Measurements from ENCODE around the gene SVOPL.

Gene SVOPL

GRCh38 chr7:138657854-138658386 is 43.2 kb downstream of the SVOPL start:
- no peak for DNase-seq

DNA sequence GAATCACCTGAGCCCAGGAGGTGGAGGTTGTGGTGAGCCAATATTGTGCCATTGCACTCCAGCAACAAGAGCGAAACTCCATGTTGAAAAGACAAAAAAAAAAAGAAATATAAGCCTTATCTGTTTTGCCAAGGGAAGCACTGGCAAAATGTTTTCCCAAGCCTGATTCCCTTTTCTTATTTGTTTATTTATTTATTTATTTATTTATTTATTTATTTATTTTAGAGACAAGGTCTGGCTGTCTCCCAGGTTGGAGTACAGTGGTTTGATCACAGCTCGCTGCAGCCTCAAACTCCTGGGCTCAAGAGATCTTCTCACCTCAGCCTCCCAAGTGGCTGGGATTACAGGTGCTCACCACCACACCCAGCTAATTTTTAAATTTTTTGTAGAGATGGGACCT is 44.2 kb downstream of the SVOPL start:
- DNase-seq, result no peak

DNA sequence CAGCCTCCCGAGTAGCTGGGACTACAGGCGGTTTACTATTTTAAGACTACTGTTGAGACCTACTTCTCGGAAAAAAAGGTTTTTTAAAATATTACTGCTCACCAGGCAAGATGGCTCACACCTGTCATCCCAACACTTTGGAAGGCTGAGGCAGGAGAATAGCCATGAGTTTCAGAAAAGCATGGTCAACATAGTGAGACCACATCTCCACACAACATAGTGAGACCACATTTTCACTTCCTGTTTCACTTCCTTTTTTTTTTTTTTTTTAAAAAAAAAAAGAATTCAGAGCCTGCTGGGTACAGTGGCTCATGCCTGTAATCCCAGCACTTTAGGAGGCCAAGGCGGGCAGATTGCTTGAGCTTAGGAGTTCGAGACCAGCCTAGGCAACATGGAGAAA is 46.5 kb downstream of the SVOPL start:
- no peak for DNase-seq

GRCh38 chr7:138649506-138649905 is 51.7 kb downstream of the SVOPL start:
- DNase-seq, result no peak

- DNase-seq, result no peak
Measured at GRCh38 chr7:138645284-138645683, 55.9 kb downstream of the SVOPL start.

- DNase-seq, result no peak
Measured at GRCh38 chr7:138632826-138633602, 68.1 kb downstream of the SVOPL start.

- DNase-seq, result no peak
Measured at GRCh38 chr7:138632384-138632783, 68.8 kb downstream of the SVOPL start.

GRCh38 chr7:138630059-138630610 is 71.0 kb downstream of the SVOPL start:
- no peak for DNase-seq

DNA sequence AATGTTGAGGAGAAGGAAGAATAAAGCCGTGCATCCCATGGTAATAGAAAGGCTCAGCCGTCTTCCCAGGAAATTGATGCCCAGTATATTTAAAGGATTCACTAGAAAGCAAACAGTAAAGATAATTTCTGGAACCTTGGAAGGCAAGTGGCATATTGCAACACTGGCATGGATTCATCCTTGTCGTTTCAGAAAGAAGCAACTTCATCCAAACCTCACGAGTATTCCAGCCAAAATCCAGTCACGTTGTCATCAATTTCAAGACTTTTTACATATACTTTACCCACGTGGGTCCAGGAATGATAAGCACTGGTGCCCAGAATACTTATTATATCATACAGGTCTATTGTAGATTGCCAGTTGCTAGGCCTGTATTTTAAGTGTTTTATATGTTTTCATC is 73.8 kb downstream of the SVOPL start:
- DNase-seq, result no peak

DNA sequence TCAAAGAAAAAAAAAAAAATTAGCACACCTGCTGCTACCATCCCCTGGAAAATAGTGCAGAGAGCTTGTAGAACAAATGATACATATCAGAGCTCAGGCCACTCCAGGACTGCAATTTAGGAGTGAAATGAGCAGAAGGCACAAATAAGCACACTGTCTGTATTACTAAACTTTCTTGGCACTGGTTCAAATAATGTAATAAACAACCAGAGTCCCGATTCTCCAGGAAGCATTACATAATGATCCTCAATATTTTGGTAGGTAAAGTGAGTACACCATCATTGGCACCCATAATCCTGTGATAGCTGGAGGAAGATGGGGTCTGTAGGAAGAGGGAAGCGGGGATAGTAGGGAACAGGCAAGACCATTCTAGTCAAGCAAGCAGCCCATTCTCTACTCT is 74.3 kb downstream of the SVOPL start:
- DNase-seq, result no peak

- DNase-seq, result no peak
Measured at GRCh38 chr7:138625849-138626230, 75.3 kb downstream of the SVOPL start.

GRCh38 chr7:138625084-138625848 is 75.9 kb downstream of the SVOPL start:
- no peak for DNase-seq

GRCh38 chr7:138622841-138623240 is 78.3 kb downstream of the SVOPL start:
- no peak for DNase-seq

DNA sequence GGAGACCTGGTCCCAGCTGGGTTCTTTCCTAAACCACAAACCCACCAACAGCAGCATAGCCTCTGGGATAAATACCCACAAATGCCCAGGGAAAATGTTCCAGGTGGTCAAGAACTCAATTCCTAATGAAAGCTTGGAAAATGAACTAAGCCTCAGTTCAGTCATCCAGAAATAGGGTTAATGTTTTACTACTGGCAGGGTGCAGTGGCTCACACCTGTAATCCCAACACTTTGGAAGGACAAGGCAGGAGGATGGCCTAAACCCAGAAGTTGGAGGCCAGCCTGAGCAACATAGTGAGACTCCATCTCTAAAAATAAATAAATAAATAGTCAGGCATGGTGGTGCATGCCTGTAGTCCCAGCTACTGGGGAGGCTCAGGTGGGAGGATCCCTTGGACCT is 82.2 kb downstream of the SVOPL start:
- no peak for DNase-seq

GRCh38 chr7:138618506-138618905 is 82.7 kb downstream of the SVOPL start:
- no peak for DNase-seq

GRCh38 chr7:138616085-138616484 is 85.1 kb downstream of the SVOPL start:
- no peak for DNase-seq

DNA sequence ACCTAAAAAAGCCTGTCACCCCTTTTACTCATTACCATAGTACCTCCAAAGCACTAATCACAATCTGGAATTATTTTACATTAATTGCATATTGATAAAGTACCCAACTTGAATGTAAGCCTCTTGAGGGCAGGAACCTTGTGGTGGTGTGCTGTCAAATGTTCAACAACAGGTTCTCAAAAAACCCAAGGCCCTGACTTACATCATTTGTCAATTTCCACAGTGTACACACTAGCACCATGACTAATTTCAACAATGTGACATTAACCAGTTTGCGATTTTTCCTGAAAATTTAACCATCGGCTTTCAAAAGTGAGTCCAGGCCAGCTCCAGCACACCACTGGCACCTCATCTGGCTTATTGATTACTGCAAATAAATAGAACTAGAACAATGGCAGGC is 87.5 kb downstream of the SVOPL start:
- DNase-seq, result no peak

GRCh38 chr7:138610671-138611170 is 90.4 kb downstream of the SVOPL start:
- no peak for DNase-seq

DNA sequence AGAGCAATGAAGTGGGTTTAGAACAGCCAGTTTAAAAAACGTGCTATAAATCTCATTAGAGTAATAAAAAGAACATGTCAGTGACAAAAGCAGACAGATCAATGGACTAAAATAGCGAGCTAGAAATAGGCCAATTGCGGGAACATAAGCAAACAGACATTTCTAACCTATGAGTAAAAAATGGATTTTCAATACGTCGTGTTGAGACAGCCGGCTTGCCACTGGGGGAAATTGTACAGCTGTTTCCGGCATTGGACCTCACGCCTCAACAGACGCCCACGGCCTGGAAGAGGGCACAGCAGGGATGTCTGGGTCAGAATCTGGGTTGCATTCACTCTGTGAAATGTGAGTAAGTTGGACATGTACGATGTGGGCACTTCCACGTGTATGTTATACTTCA is 92.9 kb downstream of the SVOPL start:
- no peak for DNase-seq

DNA sequence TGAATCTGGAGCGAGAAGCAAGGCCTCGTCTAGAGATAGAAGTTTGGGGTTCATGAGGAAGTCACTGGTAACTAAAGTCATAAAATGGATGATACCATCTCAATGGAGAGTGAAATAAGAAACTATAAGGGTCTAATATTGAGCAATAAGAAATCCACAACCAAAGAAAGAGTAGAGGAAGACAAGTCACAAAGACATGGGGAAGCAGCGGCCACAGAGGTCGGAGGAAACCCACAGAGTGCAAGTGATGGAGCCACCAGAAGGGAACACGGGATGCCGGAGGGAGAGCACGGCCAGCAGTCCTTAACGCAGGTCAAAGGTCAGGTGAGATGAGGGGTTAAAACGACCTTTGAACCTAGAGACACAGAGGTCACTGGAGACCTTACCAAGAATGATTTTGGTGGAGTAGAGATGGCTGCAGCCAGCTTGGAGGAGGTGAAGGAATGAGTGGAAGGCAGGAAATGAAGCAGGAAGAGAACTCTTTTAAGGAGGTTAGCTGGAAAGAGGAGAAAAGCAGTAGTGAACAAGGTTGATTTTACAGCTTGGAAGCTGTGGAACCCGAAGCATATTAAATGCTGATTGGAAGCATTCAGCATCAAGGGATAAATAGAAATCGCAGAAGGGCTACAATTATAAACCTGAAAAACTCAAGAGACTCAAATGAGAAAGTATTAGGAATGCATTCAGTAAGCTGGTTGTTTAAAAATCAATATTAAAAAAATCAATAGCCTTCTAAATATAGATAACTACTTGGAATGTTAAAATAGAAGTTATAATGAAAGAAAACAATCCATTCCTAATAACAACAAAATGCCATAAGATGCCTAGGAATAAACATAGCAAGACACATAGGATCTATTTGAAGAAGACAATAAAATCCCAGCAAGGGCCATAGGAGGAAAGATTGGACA is 93.7 kb downstream of the SVOPL start:
- no peak for DNase-seq

- DNase-seq, result no peak
Measured at GRCh38 chr7:138606236-138606635, 94.9 kb downstream of the SVOPL start.

DNA sequence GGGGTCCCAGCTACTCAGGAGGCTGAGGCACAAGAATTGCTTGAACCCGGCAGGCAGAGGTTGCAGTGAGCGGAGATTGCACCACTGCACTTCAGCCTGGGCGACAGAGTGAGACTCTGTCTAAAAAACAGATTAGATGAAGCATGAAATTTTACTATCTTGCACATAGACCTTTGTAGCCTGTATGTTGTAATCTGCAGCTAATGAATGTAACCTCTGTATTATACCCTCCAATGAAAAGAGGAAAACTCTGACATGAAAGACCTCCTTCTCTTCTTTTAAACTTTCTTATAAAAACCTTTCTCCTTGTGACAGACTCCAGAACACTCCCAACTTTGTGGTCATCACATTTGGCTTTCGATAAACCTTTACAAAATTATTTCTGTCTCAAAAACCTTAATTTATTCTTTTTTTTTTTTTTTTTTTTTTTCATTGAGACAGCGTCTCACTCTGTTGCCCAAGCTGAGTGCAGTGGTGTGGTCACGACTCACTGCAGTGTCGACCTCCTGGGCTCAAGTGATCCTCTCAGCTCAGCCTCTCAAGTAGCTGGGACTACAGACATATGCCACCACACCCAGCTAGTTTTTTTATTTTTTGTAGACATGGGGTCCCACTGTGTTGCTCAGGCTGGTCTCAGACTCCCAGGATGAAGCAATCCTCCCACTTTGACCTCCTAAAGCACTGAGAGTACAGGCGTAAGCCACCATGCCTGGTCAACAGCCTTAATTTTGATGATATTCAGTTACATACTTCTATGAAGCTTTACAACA is 97.4 kb downstream of the SVOPL start:
- no peak for DNase-seq

All from activated CD8-positive, alpha-beta memory T cell treated with anti-CD3 and anti-CD28 coated beads, Interleukin-2, amount 50 U/mL, for 48 hours (primary cell).